Choroid plexus epithelial cell (primary cell): ENCODE data around the gene ACADVL.

ENCODE experiments used
- DNase-seq: peaks from one replicate; pipeline ENCODE4 v3.0.0-alpha.2; 2010; ENCODE audit warnings: low read depth
- H3K4me3 ChIP-seq: 2 replicates; pipeline ENCODE4 v1.5.1; 2011; ENCODE audit warnings: low read depth, mild to moderate bottlenecking, control low read depth, low read length, moderate library complexity
- CTCF ChIP-seq: conservative IDR thresholded peaks from 2 replicates; pipeline ENCODE4 v1.5.1; 2011; ENCODE audit warnings: low read depth, mild to moderate bottlenecking, control low read depth, inconsistent platforms, low read length, moderate library complexity

Gene ACADVL

GRCh38 chr17:7223375-7223774 is 3.6 kb downstream of the ACADVL start:
- no peak for DNase-seq
- no peak overlapping the region for H3K4me3 ChIP-seq
- TF ChIP-seq CTCF = no peak

- DNase-seq = no peak
- no peak for TF ChIP-seq CTCF
- no peak overlapping the region for H3K4me3 ChIP-seq
These were observed 4.4 kb downstream of the ACADVL start for GRCh38 chr17:7224110-7224509.

GRCh38 chr17:7224661-7225111 is 4.9 kb downstream of the ACADVL start:
- TF ChIP-seq CTCF = no peak
- no peak for DNase-seq
- no peak overlapping the region for H3K4me3 ChIP-seq

- H3K4me3 ChIP-seq = no peak overlapping the region
- TF ChIP-seq CTCF = no peak
- DNase-seq = no peak
These were observed 6.1 kb downstream of the ACADVL start for GRCh38 chr17:7225711-7226331.

- no peak for DNase-seq
- no peak for TF ChIP-seq CTCF
- no peak overlapping the region for H3K4me3 ChIP-seq
These were observed 7.3 kb downstream of the ACADVL start for GRCh38 chr17:7226721-7227710.

- no peak overlapping the region for H3K4me3 ChIP-seq
- no peak for DNase-seq
- no peak for TF ChIP-seq CTCF
These were observed 9.2 kb downstream of the ACADVL start for GRCh38 chr17:7228920-7229319.
